ENCODE data around the gene SNAPC4.
A peak's percentile ranks its signal among the peaks of the same experiment; 100 is the strongest.

Gene SNAPC4

DNA sequence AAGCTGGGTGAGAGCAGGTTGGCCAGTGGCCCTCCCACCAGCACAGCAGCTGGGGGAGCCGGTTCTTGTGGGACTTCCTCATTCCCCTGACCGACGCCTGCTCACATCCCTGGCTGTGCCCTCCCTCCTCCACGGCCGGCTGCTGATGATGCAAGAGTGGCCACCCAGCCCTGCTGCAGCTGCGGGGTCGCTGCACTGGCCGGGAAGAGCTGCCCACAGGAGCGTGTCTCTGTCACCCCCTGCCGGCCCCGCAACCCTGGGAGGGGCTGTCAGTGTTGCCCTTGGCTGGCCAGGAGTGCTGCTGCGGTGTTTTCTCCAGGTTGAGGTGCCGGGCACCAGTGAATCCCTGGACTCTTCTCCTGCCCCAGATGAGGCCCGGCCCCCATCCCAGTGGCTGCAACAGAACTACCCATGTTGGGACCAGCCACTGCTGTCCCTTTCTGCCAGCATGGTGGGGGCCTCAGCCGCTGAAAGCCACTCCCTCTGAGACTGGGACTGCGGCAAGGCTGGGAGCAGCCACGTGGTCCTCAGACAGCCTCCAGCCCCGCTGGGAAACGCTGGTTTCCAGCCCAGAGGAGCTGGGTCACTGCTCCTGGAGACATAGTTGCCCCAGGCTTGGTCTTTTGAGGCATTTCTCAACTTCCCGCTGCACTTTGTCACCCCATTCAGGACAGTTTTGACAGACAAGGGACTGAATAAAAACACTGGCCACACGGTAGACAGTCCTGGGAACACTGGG is 27.2 kb downstream of the SNAPC4 start:
- peak; percentile 69 for DNase-seq (ENCODE audit: low read depth)

DNA sequence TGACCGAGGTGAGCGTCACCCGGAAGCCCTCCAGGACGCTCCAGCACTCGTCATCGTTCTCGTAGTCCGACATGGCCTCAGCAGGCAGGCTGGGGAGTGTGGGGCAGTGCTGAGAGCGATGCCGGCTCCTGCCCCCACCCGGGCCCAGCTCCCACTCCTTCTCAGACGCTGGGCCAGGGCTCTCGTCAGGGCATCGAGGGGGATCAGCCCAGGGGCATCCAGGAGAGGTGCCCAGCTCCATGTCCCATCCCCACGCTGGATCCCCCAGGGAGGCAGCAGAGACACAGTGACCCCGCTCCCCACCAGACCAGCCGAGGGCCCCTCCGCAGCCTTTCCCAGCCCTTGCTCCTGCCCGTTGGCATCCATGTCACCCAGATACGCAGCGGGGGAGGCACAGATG is 28.0 kb downstream of the SNAPC4 start:
- no peak for DNase-seq (ENCODE audit: low read depth)

DNA sequence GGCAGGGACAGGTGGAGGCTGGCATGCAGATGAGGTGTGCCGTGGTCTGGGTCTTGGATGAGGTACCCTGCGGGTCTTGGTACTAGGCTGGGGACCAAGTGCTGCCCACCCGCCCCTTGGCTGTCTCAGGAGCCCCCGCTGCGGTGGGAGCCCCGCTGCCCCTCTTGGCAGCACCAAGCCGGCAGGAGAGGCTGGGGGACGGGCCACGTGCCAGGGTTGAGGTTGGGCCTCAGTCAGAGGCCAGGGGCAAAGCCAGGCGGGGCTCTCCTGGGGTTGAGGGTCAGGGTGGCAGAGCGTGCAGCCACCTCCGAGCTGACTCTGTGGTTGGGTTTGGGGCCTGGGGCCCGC is 28.5 kb downstream of the SNAPC4 start:
- no peak for DNase-seq (ENCODE audit: low read depth)

DNA sequence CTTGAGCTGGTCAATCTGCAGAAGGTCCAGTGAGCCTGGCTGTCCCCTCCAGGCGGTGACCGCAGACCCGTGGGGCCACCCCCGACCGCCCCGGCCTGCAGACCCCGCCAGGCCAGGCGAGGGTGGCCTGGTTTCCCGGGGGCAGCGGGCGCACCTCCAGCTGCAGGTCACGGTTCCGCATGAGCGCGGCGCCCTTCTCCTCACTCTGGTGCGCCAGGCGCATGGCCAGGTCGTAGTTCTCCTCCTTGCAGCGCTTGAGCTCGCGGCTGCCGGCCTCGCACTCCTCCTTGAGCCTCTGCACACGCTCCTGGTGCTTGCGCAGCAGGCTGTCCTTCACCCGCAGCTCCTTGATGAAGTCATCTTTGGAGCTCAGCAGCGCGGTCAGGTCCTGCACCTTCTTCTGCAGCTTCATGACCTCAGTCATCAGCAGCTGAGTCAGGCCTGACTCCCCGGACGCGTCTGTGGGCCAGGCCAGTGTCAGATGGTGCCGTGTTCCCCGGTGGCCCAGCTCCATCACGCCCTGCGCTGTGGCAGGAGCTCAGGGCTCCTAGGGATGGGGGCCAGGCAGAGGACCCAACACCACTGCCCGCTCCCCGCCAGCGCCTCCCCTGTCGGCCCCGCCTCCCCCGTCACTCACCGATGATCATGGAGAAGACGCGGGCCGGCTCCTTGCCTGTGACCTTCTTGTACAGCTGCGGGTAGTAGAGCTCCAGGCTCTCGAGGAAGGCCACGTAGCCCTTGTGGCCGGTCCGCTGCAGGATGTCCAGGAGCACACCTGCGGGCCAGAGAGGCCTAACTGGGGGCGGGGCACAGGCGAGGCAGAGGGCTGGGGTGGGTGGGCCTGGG is 29.1 kb downstream of the SNAPC4 start:
- DNase-seq (ENCODE audit: low read depth): peak; percentile 60

DNA sequence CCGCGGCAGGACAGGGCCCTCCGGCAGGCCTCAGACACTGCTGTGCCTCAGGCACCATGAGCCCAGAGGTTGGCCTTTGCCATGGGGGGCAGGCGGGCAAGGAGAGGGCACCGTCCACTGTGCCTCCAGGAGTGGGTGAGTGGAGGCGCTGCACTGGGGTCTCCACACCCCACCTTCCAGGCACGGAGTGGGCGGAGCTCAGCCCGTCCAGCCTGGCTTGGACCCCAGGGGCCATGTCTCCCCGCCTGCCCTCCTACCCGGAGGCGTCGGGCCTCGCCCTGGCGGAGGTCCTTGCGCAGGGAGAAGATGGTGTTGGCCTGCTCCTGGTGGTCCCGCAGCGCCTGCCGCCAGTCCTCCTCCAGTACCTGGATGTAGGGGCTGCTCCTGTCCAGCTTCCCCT is 29.9 kb downstream of the SNAPC4 start:
- no peak for DNase-seq (ENCODE audit: low read depth)

- DNase-seq (ENCODE audit: low read depth): no peak
Measured at GRCh38 chr9:136368190-136368589, 31.8 kb downstream of the SNAPC4 start.

DNA sequence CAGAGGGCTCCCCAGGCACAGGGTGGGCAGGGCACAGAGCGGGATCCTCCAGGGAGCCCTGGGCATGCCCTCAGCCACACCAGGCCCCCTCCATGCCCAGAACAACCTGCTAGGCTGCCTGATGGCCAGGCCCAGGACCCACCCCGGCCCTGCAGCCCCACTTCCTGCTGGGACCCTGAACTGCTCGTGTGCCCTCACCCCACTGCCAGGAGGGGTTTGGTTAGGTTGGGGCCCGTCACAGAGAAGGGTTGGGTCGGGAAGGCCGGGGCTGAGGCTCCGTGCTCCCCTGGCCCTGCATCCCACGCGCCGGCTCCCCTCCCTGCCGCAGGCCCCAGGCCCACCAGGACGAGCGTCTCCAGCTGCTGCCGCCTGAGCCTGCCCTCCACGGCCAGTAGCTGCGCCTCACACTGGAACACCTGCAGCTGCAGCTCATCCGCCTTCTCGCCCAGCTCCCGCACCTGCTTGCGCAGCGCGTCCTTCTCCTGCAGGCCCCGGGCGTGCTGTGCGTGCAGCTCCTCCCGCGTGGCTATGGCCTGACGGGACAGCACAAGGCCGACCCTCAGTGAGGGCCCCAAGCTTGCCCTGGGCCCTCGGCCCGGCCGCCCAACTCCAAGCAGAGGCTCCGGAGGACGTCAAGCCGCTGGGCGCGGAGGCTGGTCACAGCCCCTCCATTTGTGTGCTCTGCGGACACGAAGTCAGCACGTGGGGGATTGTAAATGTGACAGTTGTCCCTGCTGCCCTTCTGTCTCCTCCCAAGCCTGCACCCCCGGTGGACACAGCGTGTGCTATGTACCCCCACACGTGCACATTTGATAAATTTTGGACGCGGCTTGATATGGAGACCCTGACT is 32.4 kb downstream of the SNAPC4 start:
- DNase-seq (ENCODE audit: low read depth): no peak

GRCh38 chr9:136366826-136367225 is 33.1 kb downstream of the SNAPC4 start:
- no peak for DNase-seq (ENCODE audit: low read depth)

GRCh38 chr9:136365775-136366222 is 34.2 kb downstream of the SNAPC4 start:
- no peak for DNase-seq (ENCODE audit: low read depth)

DNA sequence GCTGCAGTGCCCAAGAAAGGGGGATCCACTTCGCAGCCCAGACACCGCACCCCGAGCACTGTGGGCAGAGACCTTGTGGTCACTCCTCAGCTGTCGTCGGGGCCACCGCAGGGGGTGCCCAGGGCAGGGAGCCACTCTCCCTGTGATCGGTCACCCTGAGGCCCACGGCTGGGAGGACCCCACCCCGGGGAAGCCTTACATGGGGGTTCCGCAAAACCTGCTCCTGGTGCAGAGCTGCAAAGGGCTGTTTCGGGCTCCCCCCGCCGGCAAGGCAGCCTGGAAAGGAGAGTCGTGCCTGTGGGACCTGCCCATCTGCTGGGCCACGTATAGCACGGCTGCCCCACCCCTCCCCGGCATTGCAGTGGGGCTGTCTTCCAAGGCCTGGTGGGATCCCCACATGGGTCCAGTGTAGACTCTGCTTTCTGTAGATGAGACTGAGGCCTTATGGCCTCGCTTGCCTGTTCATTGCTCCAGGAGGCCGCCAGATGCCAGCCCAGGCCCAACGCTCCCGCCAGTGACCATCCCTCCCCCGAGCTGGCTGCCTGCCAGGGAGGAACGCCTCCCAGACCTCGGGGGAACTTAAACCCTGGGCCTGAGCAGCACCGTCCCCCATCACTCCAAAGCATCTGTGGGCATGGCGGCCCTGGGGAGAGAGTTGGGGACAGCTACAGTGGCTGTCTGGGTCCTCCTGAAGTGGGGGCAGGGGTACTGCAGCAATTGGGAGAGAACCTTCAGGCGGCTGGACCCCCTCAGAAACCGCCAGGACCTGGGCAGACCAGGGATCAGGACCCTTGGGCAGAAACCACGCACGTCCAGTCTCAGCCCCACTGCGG is 34.8 kb downstream of the SNAPC4 start:
- no peak for DNase-seq (ENCODE audit: low read depth)

DNA sequence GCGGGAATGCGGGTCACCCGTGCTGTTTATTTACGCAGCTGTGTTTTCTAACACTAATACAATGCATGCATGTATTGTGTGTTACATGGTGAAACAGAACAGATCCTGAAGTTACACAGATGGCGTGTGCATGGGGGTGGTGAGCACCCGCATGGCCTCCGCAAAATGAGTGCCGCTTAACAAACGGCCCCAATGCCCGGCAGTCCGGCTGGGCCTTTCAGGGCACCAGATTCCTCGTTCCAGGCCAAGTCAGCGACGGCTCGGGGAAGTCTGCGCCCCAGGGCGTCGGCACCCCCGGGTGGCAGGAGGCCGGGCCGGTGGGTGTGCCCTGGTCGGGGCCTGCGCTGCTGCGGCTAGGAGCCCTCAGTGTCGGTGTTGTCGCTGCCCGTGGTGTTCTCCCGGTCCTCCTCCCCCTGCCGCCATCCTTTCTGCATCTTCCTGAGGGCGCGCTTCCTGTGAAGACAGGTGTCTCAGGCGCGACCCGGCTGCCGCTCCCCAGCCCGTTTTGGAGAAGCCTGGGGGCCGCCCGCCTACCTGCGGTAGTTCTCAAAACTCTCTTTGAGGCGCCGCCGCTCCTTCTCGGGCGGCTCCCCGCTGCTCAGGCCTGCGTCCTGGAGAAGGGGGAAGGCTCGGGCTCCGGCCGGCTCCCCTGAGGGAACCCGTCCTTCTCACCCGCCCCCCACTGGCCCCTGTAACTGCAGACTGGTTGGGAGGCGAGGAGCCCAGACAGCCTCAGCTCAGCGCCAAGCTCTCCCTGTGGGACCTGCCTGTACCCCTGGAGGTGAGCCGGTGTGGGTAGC is 35.8 kb downstream of the SNAPC4 start:
- DNase-seq (ENCODE audit: low read depth): no peak

GRCh38 chr9:136363106-136363948 is 36.6 kb downstream of the SNAPC4 start, which contains the start of gene DNLZ:
DNLZ (minus strand) TSS chr9:136363744; CDS start chr9:136363714, 30 bp downstream.
- DNase-seq (ENCODE audit: low read depth): peak; percentile 89

GRCh38 chr9:136362450-136362784 is 37.6 kb downstream of the SNAPC4 start:
- DNase-seq (ENCODE audit: low read depth): no peak

- no peak for DNase-seq (ENCODE audit: low read depth)
Measured at GRCh38 chr9:136361754-136362449, 38.1 kb downstream of the SNAPC4 start.

- DNase-seq (ENCODE audit: low read depth): peak; percentile 24
Measured at GRCh38 chr9:136361047-136361753, 38.8 kb downstream of the SNAPC4 start.

DNA sequence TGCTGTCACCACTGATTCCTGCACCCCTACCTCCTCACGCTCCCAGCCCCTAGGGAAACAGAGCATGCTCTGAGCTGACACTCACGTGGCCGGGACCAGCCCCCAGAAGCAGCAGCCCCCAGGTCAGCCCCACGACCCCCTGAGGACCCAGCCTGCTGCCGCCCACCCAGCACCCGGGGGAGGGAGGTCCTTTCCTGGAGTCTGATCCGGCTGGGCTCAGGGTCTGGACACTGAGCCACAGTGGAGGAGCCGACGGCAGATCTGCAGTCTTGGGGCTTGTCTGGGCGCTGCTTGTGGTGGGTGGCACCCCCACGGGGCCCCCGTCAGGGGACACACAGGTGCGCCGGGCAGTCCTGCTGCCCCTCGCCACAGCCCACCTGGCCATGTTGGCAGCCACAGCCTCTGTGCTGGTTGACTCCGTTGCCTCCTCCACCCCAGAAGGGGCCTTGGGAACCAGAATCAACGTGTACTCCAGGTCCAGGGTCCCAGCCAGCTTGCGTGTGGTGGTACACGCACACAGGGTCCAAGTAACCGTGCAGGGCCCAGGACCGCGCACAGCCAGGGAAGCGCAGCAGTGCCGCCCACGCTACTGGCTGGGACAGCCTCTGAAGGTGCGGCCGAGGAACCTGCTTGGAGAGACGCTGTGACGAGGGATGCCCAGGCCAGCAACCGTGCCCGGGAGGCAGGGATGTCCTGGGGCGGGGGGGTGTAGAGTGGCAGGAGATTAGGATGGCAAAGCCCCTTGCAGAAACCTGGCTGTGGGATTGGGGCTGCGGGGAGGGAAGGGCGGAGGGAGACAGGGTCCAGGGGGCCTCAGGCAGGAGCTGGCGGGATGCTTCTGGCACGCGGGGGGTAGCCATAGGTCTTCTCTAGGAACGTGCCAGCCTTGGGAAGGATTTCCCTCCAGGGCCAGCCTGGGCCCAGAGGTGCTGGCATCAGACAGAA is 39.9 kb downstream of the SNAPC4 start:
- no peak for DNase-seq (ENCODE audit: low read depth)

- no peak for DNase-seq (ENCODE audit: low read depth)
Measured at GRCh38 chr9:136358888-136359287, 41.1 kb downstream of the SNAPC4 start.

All from amniotic epithelial cell (primary cell).